ENCODE data around the gene SEPTIN1.

GRCh38 chr16:30381291-30382041 is 895 bp downstream of the SEPTIN1 start:
- TF ChIP-seq, protein P1, sequence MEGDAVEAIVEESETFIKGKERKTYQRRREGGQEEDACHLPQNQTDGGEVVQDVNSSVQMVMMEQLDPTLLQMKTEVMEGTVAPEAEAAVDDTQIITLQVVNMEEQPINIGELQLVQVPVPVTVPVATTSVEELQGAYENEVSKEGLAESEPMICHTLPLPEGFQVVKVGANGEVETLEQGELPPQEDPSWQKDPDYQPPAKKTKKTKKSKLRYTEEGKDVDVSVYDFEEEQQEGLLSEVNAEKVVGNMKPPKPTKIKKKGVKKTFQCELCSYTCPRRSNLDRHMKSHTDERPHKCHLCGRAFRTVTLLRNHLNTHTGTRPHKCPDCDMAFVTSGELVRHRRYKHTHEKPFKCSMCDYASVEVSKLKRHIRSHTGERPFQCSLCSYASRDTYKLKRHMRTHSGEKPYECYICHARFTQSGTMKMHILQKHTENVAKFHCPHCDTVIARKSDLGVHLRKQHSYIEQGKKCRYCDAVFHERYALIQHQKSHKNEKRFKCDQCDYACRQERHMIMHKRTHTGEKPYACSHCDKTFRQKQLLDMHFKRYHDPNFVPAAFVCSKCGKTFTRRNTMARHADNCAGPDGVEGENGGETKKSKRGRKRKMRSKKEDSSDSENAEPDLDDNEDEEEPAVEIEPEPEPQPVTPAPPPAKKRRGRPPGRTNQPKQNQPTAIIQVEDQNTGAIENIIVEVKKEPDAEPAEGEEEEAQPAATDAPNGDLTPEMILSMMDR (conservative IDR thresholded peaks at IDR 0.05): no peak
- TF ChIP-seq ZFX (IDR thresholded peaks at IDR 0.05): no peak

All from C4-2B (cell line).